ENCODE data around the gene IGFBP5.

Gene IGFBP5

GRCh38 chr2:216731465-216731864 is 36.1 kb upstream of the IGFBP5 start:
- no peak overlapping the region for H3K4me2 ChIP-seq (ENCODE audit: low read length)
- no peak overlapping the region for H2AFZ ChIP-seq (ENCODE audit: low read depth, low read length)
- no peak overlapping the region for H3K9ac ChIP-seq (ENCODE audit: low read length)
- no peaks in the 10 kb centered on the region for H3K4me1 ChIP-seq (ENCODE audit: low read length)
- no peaks in the 10 kb centered on the region for H4K20me1 ChIP-seq (ENCODE audit: insufficient read depth, low read length)
- no peaks in the 10 kb centered on the region for H3K79me2 ChIP-seq (ENCODE audit: low read length)
- no peaks in the 10 kb centered on the region for H3K36me3 ChIP-seq (replicated peaks; ENCODE audit: low read depth, low read length)
- H3K27me3 ChIP-seq (ENCODE audit: low read depth, low read length): 0 out of 2 replicates have a peak, but pooled peaks cover 3% of the 10 kb centered on the region
- H3K9me3 ChIP-seq (ENCODE audit: insufficient read depth, low read length): no peaks in the 10 kb centered on the region
- no peak overlapping the region for H3K4me3 ChIP-seq (ENCODE audit: low read length)
- TF ChIP-seq EZH2phosphoT487 (IDR thresholded peaks at IDR 0.05; ENCODE audit: low read depth): no peak
- TF ChIP-seq, protein P1, sequence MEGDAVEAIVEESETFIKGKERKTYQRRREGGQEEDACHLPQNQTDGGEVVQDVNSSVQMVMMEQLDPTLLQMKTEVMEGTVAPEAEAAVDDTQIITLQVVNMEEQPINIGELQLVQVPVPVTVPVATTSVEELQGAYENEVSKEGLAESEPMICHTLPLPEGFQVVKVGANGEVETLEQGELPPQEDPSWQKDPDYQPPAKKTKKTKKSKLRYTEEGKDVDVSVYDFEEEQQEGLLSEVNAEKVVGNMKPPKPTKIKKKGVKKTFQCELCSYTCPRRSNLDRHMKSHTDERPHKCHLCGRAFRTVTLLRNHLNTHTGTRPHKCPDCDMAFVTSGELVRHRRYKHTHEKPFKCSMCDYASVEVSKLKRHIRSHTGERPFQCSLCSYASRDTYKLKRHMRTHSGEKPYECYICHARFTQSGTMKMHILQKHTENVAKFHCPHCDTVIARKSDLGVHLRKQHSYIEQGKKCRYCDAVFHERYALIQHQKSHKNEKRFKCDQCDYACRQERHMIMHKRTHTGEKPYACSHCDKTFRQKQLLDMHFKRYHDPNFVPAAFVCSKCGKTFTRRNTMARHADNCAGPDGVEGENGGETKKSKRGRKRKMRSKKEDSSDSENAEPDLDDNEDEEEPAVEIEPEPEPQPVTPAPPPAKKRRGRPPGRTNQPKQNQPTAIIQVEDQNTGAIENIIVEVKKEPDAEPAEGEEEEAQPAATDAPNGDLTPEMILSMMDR (IDR thresholded peaks at IDR 0.05; ENCODE audit: low read depth, low read length): no peak
- H3K27ac ChIP-seq (ENCODE audit: low read length): no peak overlapping the region

DNA sequence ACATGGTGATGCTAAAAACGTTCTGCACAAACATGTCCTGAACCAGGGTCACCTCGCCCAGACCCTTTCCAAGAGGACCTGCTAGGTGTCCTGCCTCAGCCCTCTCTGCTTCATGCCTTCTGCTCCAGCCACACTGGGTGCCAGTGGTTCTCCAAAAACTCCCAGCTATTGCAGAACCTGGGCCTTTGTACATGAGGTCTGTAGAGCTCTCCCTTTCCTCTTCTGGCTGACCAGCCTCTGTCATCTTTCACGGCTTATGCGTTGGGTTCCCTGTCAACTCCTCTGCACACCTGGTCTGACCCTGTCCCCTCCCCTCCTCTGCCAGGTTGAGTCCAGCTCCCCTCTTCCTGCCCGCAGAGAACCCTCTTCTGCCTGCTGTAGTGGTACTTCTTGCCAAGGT is 35.5 kb upstream of the IGFBP5 start:
- Histone ChIP-seq H3K79me2 (ENCODE audit: low read length) (no peaks in the 10 kb centered on the region), H3K4me2 (ENCODE audit: low read length) (no peak overlapping the region), H3K27ac (ENCODE audit: low read length) (no peak overlapping the region), H3K9ac (ENCODE audit: low read length) (no peak overlapping the region), H4K20me1 (ENCODE audit: insufficient read depth, low read length) (no peaks in the 10 kb centered on the region), H3K9me3 (ENCODE audit: insufficient read depth, low read length) (no peaks in the 10 kb centered on the region), H3K4me3 (ENCODE audit: low read length) (no peak overlapping the region), H2AFZ (ENCODE audit: low read depth, low read length) (no peak overlapping the region), H3K36me3 (replicated peaks; ENCODE audit: low read depth, low read length) (no peaks in the 10 kb centered on the region), H3K27me3 (ENCODE audit: low read depth, low read length) (0 out of 2 replicates have a peak, but pooled peaks cover 3% of the 10 kb centered on the region), H3K4me1 (ENCODE audit: low read length) (no peaks in the 10 kb centered on the region)
- TF ChIP-seq, protein P1 (IDR thresholded peaks at IDR 0.05; ENCODE audit: low read depth, low read length): no peak
- TF ChIP-seq EZH2phosphoT487 (IDR thresholded peaks at IDR 0.05; ENCODE audit: low read depth): no peak

DNA sequence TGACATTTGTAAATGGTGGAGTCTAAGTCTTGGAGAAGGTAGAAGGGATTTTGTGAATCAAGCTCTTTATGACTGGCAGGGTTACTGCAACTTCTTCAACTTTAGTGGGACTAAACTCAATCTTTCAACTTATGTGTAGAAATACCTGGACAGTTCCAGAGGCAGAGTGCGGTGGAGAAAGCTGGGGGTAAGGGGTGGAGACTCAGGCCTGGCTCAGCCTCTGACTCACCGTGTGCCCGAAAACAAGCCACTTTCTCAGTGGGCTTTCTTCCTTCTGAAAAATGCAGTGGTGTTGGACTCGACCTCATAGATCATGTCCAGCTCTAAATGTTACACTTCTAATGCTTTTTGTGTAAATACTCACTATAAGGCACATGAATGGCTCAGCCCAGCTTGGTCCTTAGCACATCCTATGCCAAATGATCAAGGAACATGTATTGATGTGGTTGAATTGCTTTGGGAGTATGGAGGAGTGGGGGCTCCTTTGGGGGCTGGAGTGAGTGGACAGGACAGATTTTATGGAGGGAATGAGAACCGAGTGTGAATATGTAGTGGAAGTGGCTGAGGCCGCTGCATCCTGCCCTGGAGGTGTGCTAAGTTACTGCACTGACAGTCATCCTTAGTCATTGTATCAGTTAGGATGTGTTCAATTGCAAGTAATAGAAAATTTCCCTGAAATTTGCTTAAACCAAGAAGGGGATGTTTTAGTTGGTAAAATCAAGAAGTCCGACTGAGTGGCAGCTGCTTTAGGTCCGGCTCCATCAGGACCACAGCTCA is 32.2 kb upstream of the IGFBP5 start:
- H3K36me3 ChIP-seq (replicated peaks; ENCODE audit: low read depth, low read length): no peaks in the 10 kb centered on the region
- no peaks in the 10 kb centered on the region for H4K20me1 ChIP-seq (ENCODE audit: insufficient read depth, low read length)
- H2AFZ ChIP-seq (ENCODE audit: low read depth, low read length): no peak overlapping the region
- H3K9ac ChIP-seq (ENCODE audit: low read length): no peak overlapping the region
- H3K4me2 ChIP-seq (ENCODE audit: low read length): no peak overlapping the region
- TF ChIP-seq, protein P1 (IDR thresholded peaks at IDR 0.05; ENCODE audit: low read depth, low read length): no peak
- no peaks in the 10 kb centered on the region for H3K4me1 ChIP-seq (ENCODE audit: low read length)
- no peak overlapping the region for H3K27ac ChIP-seq (ENCODE audit: low read length)
- no peaks in the 10 kb centered on the region for H3K9me3 ChIP-seq (ENCODE audit: insufficient read depth, low read length)
- no peaks in the 10 kb centered on the region for H3K79me2 ChIP-seq (ENCODE audit: low read length)
- 0 out of 2 replicates have a peak, but pooled peaks cover 3% of the 10 kb centered on the region for H3K27me3 ChIP-seq (ENCODE audit: low read depth, low read length)
- no peak overlapping the region for H3K4me3 ChIP-seq (ENCODE audit: low read length)

GRCh38 chr2:216724190-216724589 is 28.8 kb upstream of the IGFBP5 start:
- Histone ChIP-seq H3K27me3 (ENCODE audit: low read depth, low read length) (0 out of 2 replicates have a peak, but pooled peaks cover 9% of the 10 kb centered on the region), H3K9me3 (ENCODE audit: insufficient read depth, low read length) (no peaks in the 10 kb centered on the region), H3K4me1 (ENCODE audit: low read length) (no peaks in the 10 kb centered on the region), H3K4me3 (ENCODE audit: low read length) (no peak overlapping the region), H3K36me3 (replicated peaks; ENCODE audit: low read depth, low read length) (no peaks in the 10 kb centered on the region), H3K4me2 (ENCODE audit: low read length) (no peak overlapping the region), H3K9ac (ENCODE audit: low read length) (no peak overlapping the region), H4K20me1 (ENCODE audit: insufficient read depth, low read length) (no peaks in the 10 kb centered on the region), H2AFZ (ENCODE audit: low read depth, low read length) (no peak overlapping the region), H3K27ac (ENCODE audit: low read length) (no peak overlapping the region), H3K79me2 (ENCODE audit: low read length) (no peaks in the 10 kb centered on the region)
- TF ChIP-seq EZH2phosphoT487 (IDR thresholded peaks at IDR 0.05; ENCODE audit: low read depth): no peak
- TF ChIP-seq, protein P1 (IDR thresholded peaks at IDR 0.05; ENCODE audit: low read depth, low read length): no peak
